BJ (cell line): ENCODE results near the gene SPACA4. TPM values are rescaled to one million over a fixed set of nuclear protein-coding genes. Genes with fewer than 3 reads are reported as not detected.
A peak's percentile ranks its signal among the peaks of the same experiment; 100 is the strongest.

Experiments
- CTCF ChIA-PET: fragments of 350-600 bp; formaldehyde crosslinking; extraction: SDS; loops from one replicate; lab custom pipeline; 2021; ENCODE audit warnings: antibody characterized with exemption, inconsistent platforms; lab: Yijun Ruan, JAX
- POLR2A ChIA-PET: fragments of 300-600 bp; sonication (Branson Sonifier 250); formaldehyde crosslinking; extraction: SDS; loops from one replicate; lab custom pipeline; 2021; ENCODE audit warnings: antibody characterized with exemption; lab: Charles Lee
- DNase-seq: peaks from one replicate; pipeline ENCODE4 v3.0.0-alpha.2; 2011; ENCODE audit warnings: low read depth
- H3K27me3 ChIP-seq: 2 replicates; pipeline ENCODE4 v1.6.0; 2011; ENCODE audit warnings: low read length; ENCODE audit not compliant: control insufficient read depth, insufficient read depth
- H3K36me3 ChIP-seq: 2 replicates; pipeline ENCODE4 v1.5.1; 2011; ENCODE audit warnings: low read length; ENCODE audit not compliant: control insufficient read depth, insufficient read depth
- H3K4me3 ChIP-seq: 2 replicates; pipeline ENCODE4 v1.5.1; 2011; ENCODE audit warnings: low read depth, mild to moderate bottlenecking, control low read depth, low read length
- CTCF ChIP-seq: IDR thresholded peaks from 2 replicates; pipeline ENCODE4 v1.5.1; 2011; ENCODE audit warnings: low read depth, mild to moderate bottlenecking, control low read depth, inconsistent platforms, low read length, moderate library complexity; ENCODE audit not compliant: insufficient read depth
- polyA plus RNA-seq: library from polyadenylated mRNA; depleted of rRNA; stranded (reverse); fragments of >200 nt; gene quantifications from 2 replicates; pipeline ENCODE4 v1.2.3, GENCODE V29; 2011

Gene SPACA4
- polyA plus RNA-seq, 1 experiment: not detected

GRCh38 chr19:48624067-48624594, 17.6 kb downstream of the SPACA4 start:
- Histone ChIP-seq H3K36me3 (peaks cover 2% of the 10 kb centered on the region), H3K27me3 (no peaks in the 10 kb centered on the region), H3K4me3 (peak overlapping the region; percentile 50)
- ChIA-PET CTCF (interaction anchor here (0.7 to 1.1 kb wide), 3 partner anchors 10 to 22 kb away, joined by 3 to 9 read pairs (median 4); partner anchors contain the start of gene CA11), POLR2A (interaction anchor here (0.6 to 0.7 kb wide), 3 partner anchors 10 to 243 kb away, joined by 3 to 6 read pairs (median 5); no protein-coding TSS in a partner anchor)
- no peak for TF ChIP-seq CTCF
- peak; percentile 81 for DNase-seq

DNA sequence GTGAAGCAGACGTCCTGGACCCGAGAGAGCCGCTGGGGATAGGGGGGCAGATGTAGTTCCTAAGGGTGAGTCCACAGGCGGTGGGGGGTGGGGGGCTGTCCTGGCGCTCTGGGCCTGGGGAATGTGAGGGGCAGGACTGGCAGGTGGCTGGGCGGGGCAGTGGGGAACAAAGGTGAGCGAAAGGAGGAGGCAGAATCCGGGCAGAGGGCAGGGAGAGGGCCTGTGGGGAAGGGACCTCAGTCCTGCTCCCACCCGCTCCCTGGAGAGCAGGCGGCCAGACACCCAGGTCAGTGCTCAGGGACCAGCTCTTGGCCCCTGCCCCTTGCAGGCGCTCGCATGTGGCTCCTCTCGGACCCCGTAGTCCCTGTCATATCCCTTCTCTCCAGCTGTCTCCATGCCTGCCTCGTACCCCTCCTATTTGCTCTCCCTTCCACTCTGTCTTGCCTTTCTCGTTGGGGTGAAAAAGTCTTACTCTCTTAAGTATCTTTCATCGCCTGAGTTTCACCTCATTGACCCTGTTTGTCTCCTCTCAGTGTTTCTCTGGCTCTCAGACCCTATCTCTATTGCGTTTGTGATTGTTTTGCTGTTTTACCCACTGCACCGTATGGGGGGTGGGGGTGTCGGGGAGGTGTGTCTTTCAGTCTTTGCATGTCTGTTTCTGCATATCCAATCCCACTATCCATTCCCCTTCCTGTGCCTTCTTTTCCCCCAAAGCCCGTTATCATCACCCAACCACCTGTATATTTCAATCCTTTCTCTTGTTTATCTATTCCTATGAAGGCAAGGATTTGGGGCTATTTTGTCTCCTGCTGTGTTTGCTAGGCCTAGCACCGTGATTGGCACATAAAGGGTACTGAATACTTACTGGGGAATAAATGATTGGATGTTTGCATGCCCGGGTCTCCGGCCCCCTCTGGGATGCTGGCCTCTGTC, 18.5 kb downstream of the SPACA4 start:
- H3K36me3 ChIP-seq: peaks cover 4% of the 10 kb centered on the region
- no peak for DNase-seq
- no peak for TF ChIP-seq CTCF
- ChIA-PET CTCF (no interaction called here), POLR2A (no interaction called here)
- no peaks in the 10 kb centered on the region for H3K27me3 ChIP-seq
- H3K4me3 ChIP-seq: peak overlapping the region; percentile 50

DNA sequence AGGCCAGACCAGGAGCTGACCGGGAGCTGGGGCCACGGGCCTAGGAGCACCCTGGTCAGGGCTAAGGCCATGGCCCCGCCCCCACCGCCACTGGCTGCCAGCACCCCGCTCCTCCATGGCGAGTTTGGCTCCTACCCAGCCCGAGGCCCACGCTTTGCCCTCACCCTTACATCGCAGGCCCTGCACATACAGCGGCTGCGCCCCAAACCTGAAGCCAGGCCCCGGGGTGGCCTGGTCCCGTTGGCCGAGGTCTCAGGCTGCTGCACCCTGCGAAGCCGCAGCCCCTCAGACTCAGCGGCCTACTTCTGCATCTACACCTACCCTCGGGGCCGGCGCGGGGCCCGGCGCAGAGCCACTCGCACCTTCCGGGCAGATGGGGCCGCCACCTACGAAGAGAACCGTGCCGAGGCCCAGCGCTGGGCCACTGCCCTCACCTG, 19.4 kb downstream of the SPACA4 start:
- no peaks in the 10 kb centered on the region for H3K27me3 ChIP-seq
- no peak for TF ChIP-seq CTCF
- peaks cover 6% of the 10 kb centered on the region for H3K36me3 ChIP-seq
- no peak for DNase-seq
- ChIA-PET CTCF (no interaction called here), POLR2A (no interaction called here)
- H3K4me3 ChIP-seq: no peak overlapping the region

- H3K36me3 ChIP-seq: peaks cover 6% of the 10 kb centered on the region
- CTCF ChIA-PET: interaction anchor here (1.0 to 1.1 kb wide), 2 partner anchors 10 to 47 kb away, joined by 3 read pairs; partner anchors contain the start of gene DBP
Measured at GRCh38 chr19:48627201-48627864, 20.8 kb downstream of the SPACA4 start.

More at GRCh38 chr19:48627201-48627864, 20.8 kb downstream of the SPACA4 start:
- DNase-seq: no peak
- Histone ChIP-seq H3K4me3 (no peak overlapping the region), H3K27me3 (no peaks in the 10 kb centered on the region)
- POLR2A ChIA-PET: no interaction called here
- TF ChIP-seq CTCF: no peak
